GM06990 (cell line): ENCODE data around the gene TRIM25.

ENCODE experiments used
- DNase-seq: peaks from one replicate; pipeline ENCODE4 v3.0.0-alpha.2; 2011; ENCODE audit not compliant: insufficient read length; ENCODE audit errors: extremely low read depth
- H3K27me3 ChIP-seq: replicated peaks from 2 replicates; pipeline ENCODE4 v1.6.0; 2011; ENCODE audit warnings: low read length; ENCODE audit not compliant: control insufficient read depth, insufficient read depth
- H3K36me3 ChIP-seq: 2 replicates; pipeline ENCODE4 v1.5.1; 2011; ENCODE audit warnings: low read length; ENCODE audit not compliant: control insufficient read depth, insufficient read depth
- H3K4me3 ChIP-seq: replicated peaks from 2 replicates; pipeline ENCODE4 v1.5.1; 2011; ENCODE audit warnings: low read depth, mild to moderate bottlenecking, control low read depth, low read length
- CTCF ChIP-seq: IDR thresholded peaks from 2 replicates; pipeline ENCODE4 v1.5.1; 2011; ENCODE audit warnings: low read length, control low read depth, mild to moderate bottlenecking, inconsistent platforms; ENCODE audit not compliant: insufficient read depth, poor library complexity, severe bottlenecking

The TRIM25 gene

GRCh38 chr17:56929362-56929969 is 15.6 kb upstream of the TRIM25 start:
- no peak for DNase-seq
- TF ChIP-seq CTCF: no peak
- Histone ChIP-seq H3K36me3 (no peaks in the 10 kb centered on the region), H3K4me3 (no peak overlapping the region), H3K27me3 (no peaks in the 10 kb centered on the region)

GRCh38 chr17:56928586-56928985 is 14.7 kb upstream of the TRIM25 start:
- Histone ChIP-seq H3K4me3 (no peak overlapping the region), H3K36me3 (no peaks in the 10 kb centered on the region), H3K27me3 (no peaks in the 10 kb centered on the region)
- TF ChIP-seq CTCF: no peak
- no peak for DNase-seq

GRCh38 chr17:56926704-56927103 is 12.9 kb upstream of the TRIM25 start:
- Histone ChIP-seq H3K4me3 (no peak overlapping the region), H3K27me3 (no peaks in the 10 kb centered on the region), H3K36me3 (no peaks in the 10 kb centered on the region)
- no peak for TF ChIP-seq CTCF
- no peak for DNase-seq

GRCh38 chr17:56926270-56926669 is 12.4 kb upstream of the TRIM25 start:
- Histone ChIP-seq H3K36me3 (no peaks in the 10 kb centered on the region), H3K27me3 (no peaks in the 10 kb centered on the region), H3K4me3 (no peak overlapping the region)
- no peak for DNase-seq
- no peak for TF ChIP-seq CTCF

- H3K27me3 ChIP-seq: no peaks in the 10 kb centered on the region
- TF ChIP-seq CTCF: no peak
- no peak overlapping the region for H3K4me3 ChIP-seq
- DNase-seq: no peak
- no peaks in the 10 kb centered on the region for H3K36me3 ChIP-seq
Observed at GRCh38 chr17:56925088-56925487, 11.2 kb upstream of the TRIM25 start.

GRCh38 chr17:56919717-56920116 is 5.9 kb upstream of the TRIM25 start:
- TF ChIP-seq CTCF: no peak
- Histone ChIP-seq H3K36me3 (no peaks in the 10 kb centered on the region), H3K27me3 (no peaks in the 10 kb centered on the region), H3K4me3 (no peak overlapping the region)
- no peak for DNase-seq
